ENCODE data around the gene ZBTB44.
"Not testable (repeated sequence)": the region's sequence is repeated elsewhere in the genome, so short reads cannot be mapped to it uniquely, and the experiment has no call there.

Gene ZBTB44

DNA sequence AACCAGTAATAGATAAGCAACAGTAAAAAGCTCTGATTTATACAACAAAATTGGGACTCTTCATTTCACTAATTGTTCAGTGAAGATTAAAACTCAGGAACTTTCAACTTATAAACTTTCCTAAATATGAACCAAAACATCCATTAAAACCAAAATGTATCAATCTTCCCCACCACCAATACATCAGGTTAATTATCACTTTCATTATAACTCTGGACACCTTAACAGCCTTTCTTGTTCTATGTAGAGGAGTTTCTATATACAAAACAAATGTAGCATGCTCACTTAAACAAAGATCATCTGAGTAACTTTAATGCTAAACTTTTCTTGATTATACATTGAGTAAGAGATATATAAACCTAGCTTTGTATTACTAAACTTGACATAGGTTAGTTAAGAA, 80.4 kb downstream of the ZBTB44 start:
- CTCF ChIA-PET = no interaction called here

DNA sequence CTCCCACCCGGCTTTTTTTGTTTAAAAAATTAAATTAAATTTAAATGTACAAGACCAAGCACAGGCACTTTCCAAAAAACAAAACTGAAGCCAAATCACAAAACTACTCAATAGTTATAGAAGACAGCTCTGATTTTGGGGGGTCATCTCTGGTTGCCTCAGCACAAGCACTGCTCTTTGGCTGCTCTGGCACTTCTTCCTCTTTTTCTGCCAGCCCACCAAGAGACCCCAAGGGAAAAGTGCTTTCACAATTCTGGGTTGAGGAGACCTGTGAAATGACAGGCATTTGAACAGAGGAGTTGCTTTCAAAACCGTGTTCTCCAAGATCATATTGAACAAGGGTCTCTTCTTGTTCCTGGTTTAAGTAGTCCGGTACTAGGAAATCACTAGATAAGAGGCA, 80.8 kb downstream of the ZBTB44 start:
- DNase-seq (ENCODE audit: extremely low spot score); CTCF ChIA-PET; POLR2A ChIA-PET: not testable (repeated sequence)

More for the DNA sequence above, 80.4 kb downstream of the ZBTB44 start:
- TF ChIP-seq, protein P1, sequence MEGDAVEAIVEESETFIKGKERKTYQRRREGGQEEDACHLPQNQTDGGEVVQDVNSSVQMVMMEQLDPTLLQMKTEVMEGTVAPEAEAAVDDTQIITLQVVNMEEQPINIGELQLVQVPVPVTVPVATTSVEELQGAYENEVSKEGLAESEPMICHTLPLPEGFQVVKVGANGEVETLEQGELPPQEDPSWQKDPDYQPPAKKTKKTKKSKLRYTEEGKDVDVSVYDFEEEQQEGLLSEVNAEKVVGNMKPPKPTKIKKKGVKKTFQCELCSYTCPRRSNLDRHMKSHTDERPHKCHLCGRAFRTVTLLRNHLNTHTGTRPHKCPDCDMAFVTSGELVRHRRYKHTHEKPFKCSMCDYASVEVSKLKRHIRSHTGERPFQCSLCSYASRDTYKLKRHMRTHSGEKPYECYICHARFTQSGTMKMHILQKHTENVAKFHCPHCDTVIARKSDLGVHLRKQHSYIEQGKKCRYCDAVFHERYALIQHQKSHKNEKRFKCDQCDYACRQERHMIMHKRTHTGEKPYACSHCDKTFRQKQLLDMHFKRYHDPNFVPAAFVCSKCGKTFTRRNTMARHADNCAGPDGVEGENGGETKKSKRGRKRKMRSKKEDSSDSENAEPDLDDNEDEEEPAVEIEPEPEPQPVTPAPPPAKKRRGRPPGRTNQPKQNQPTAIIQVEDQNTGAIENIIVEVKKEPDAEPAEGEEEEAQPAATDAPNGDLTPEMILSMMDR (IDR thresholded peaks at IDR 0.05; ENCODE audit: control extremely low read depth, extremely low read depth, low read depth, missing control alignments) = no peak
- no peak for DNase-seq (ENCODE audit: extremely low spot score)
- POLR2A ChIA-PET = no interaction called here

DNA sequence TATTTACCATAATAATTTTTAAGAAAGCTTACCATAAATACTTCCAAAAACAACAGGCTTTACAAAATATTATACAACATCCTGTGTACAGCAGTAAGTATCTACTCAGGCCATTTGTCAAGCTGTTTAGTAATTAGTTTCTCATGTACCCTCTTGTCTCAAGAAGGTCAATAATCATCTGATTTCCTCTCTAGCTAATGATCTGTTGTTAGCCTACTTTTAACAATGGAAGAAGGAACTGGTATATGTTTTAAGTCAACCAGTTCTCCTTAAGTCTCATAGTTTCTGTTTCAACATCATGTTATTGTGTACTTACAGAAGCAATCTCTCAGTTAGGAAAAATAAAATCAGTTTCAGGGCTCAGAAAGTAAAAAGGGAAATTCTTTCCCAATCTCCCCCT, 81.2 kb downstream of the ZBTB44 start:
- POLR2A ChIA-PET; DNase-seq (ENCODE audit: extremely low spot score): not testable (repeated sequence)
- CTCF ChIA-PET = interaction anchor here (1.3 kb wide), 1 partner anchor 16 kb away, joined by 3 read pairs; no protein-coding TSS in a partner anchor

DNA sequence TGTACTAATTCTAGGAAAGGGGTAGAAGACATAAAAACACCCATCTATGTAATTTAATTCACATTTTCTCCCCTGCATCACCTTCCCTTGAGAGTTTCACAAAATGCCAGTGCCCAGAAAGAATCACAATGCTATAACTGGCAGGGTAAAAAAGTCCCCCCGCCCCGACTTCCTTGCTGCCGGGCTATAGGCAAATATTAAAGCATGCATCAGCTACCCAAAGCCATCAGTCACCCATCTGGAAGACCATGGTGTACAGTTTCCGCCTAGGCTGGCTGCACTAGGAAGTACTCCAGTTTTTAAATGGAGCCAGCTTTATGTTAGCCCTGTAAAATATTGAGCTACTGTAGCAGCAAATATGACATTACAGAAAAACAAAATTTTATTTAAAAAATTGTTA, 87.3 kb downstream of the ZBTB44 start:
- DNase-seq (ENCODE audit: extremely low spot score) = no peak
- TF ChIP-seq, protein P1 (IDR thresholded peaks at IDR 0.05; ENCODE audit: control extremely low read depth, extremely low read depth, low read depth, missing control alignments) = no peak
- CTCF ChIA-PET = interaction anchor here (1.0 to 4.0 kb wide), 3 partner anchors 10 to 15 kb away, joined by 3 to 18 read pairs (median 4); no protein-coding TSS in a partner anchor
- POLR2A ChIA-PET = no interaction called here

- DNase-seq (ENCODE audit: extremely low spot score) = no peak
- POLR2A ChIA-PET = no interaction called here
- CTCF ChIA-PET = interaction anchor here (1.4 to 1.5 kb wide), 2 partner anchors 8 to 11 kb away, joined by 4 to 8 read pairs; no protein-coding TSS in a partner anchor
- TF ChIP-seq, protein P1 (IDR thresholded peaks at IDR 0.05; ENCODE audit: control extremely low read depth, extremely low read depth, low read depth, missing control alignments) = no peak
These were observed 91.3 kb downstream of the ZBTB44 start for GRCh38 chr11:130223291-130223971.

- no peak for DNase-seq (ENCODE audit: extremely low spot score)
- ChIA-PET CTCF (no interaction called here), POLR2A (no interaction called here)
- TF ChIP-seq, protein P1 (IDR thresholded peaks at IDR 0.05; ENCODE audit: control extremely low read depth, extremely low read depth, low read depth, missing control alignments) = no peak
These were observed 94.2 kb downstream of the ZBTB44 start for GRCh38 chr11:130220311-130221035.

- ChIA-PET POLR2A (no interaction called here), CTCF (no interaction called here)
- TF ChIP-seq, protein P1 (IDR thresholded peaks at IDR 0.05; ENCODE audit: control extremely low read depth, extremely low read depth, low read depth, missing control alignments) = no peak
- no peak for DNase-seq (ENCODE audit: extremely low spot score)
These were observed 95.6 kb downstream of the ZBTB44 start for GRCh38 chr11:130219148-130219547.
